ENCODE results near the gene CATSPER4.
A peak's percentile ranks its signal among the peaks of the same experiment; 100 is the strongest.

The CATSPER4 gene

DNA sequence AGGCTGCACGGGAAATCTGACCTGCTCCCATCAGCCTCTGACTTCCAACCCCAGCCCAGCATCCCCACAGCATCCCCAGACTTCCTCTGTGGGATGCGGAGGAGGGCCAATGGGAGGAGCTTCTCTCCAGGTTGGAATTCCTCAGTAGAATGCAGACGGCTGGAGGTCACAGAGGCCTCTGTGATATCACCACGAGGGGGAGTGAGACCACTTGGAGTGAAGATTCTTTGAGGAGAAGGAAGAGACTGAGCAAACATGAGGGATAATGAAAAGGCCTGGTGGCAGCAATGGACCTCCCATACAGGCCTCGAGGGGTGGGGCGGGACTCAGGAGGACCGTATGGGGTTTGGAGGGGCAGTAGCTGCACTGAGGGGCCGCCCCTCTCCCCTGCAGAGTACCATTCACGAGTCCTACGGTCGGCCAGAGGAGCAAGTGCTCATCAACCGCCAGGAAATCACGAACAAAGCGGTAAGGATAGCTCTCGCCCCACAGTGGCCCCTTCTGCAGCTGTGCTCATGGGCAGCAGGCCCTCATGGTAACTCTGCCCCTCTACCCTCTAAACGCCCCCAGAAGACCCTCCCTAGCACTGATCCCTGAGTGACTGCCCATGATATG lies at the start of gene CATSPER4:
TSS of gene CATSPER4 (plus strand) at position 230 of the 615 bp plus-strand sequence. CDS start at position 256, 26 bp downstream.
- Mint-ChIP-seq H3K9me3 (no peaks in the 10 kb centered on the region), H3K27ac (peak within 1 kb of the TSS in 2 of 3 experiments; percentile 51 to 61), H3K27me3 (ENCODE audit: low read depth) (no peaks in the 10 kb centered on the region), H3K36me3 (ENCODE audit: low read depth) (no peaks in the 10 kb centered on the region), H3K4me1 (peaks cover 7% of the 10 kb centered on the region), H3K4me3 (no peak within 1 kb of the TSS)
- TF ChIP-seq, protein P1, sequence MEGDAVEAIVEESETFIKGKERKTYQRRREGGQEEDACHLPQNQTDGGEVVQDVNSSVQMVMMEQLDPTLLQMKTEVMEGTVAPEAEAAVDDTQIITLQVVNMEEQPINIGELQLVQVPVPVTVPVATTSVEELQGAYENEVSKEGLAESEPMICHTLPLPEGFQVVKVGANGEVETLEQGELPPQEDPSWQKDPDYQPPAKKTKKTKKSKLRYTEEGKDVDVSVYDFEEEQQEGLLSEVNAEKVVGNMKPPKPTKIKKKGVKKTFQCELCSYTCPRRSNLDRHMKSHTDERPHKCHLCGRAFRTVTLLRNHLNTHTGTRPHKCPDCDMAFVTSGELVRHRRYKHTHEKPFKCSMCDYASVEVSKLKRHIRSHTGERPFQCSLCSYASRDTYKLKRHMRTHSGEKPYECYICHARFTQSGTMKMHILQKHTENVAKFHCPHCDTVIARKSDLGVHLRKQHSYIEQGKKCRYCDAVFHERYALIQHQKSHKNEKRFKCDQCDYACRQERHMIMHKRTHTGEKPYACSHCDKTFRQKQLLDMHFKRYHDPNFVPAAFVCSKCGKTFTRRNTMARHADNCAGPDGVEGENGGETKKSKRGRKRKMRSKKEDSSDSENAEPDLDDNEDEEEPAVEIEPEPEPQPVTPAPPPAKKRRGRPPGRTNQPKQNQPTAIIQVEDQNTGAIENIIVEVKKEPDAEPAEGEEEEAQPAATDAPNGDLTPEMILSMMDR (IDR thresholded peaks at IDR 0.05; ENCODE audit: unreplicated experiment in 3 of 3): peak in 2 of 3 experiments; percentile 9 to 38

DNA sequence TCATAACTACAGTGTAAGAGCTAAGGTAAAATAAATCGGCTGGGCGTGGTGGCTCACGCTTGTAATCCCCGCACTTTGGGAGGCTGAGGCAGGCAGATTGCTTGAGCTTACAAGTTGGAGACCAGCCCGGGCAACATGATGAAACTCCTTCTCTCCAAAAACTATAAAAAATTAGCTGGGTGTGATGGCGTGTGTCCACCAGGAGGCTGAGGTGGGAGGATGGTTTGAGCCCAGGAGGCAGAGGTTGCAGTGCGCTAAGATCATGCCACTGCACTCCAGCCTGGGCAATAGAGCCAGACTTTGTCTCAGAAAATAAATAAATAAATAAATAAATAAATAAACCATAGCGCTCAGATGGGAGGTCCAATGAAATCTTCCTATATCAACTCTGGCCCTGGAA lies 48.2 kb upstream of the CATSPER4 start:
- no peaks in the 10 kb centered on the region for H3K36me3 Mint-ChIP-seq (ENCODE audit: low read depth)
- TF ChIP-seq, protein P1 (IDR thresholded peaks at IDR 0.05; ENCODE audit: unreplicated experiment in 3 of 3): no peak
- H3K27ac Mint-ChIP-seq: no peak overlapping the region
- no peaks in the 10 kb centered on the region for H3K9me3 Mint-ChIP-seq
- peaks cover 8% of the 10 kb centered on the region for H3K27me3 Mint-ChIP-seq (ENCODE audit: low read depth)
- no peak overlapping the region for H3K4me3 Mint-ChIP-seq
- H3K4me1 Mint-ChIP-seq: no peaks in the 10 kb centered on the region

DNA sequence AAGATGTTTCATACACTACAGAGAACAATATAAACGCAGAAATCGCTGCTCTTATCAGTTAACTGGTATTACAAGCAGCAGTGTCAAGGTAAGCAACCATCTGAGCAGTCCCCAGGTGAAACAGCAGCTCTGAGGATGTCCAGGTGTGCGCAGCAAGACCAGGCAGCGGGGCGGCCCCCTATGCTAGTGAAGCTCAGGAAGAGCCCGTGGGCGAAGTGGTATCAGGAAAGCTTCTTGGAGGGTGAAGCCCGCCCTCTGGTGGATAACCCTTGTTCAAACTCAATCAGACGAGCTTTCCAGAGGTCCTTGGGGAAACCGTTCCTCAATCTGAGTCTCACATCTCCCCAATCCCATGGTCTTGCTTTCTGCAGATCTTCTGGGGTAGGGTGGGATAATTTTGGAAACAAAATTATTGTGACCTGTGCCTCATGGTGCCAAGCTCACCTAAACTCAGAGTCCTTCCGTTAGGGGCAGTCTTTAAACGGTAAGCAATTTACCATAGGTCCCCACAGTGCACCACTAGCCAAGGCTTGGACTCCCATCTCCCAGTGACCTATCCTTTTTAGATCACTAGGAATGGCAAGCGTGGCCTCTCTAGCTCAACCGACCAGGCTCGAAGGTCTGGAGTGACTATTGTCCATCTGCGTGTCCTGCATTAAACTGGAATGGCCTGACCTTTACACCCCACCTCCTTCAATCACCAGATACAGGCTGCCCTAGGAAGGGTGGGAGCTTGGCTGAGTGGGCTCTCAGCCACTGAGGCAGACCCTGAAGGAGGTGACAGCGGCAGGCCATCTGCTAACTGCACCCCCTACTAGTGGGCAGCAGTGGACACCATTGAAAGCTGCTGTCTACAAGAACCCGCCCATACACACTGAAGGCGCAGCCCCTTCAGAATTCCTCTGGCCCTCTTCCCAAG lies 45.1 kb upstream of the CATSPER4 start:
- Mint-ChIP-seq H3K4me3 (no peak overlapping the region), H3K9me3 (no peaks in the 10 kb centered on the region), H3K27ac (no peak overlapping the region), H3K27me3 (ENCODE audit: low read depth) (peaks cover 13% of the 10 kb centered on the region), H3K36me3 (ENCODE audit: low read depth) (no peaks in the 10 kb centered on the region), H3K4me1 (no peaks in the 10 kb centered on the region)
- TF ChIP-seq, protein P1 (IDR thresholded peaks at IDR 0.05; ENCODE audit: unreplicated experiment in 3 of 3): peak; percentile 71 to 78 (median 75)

DNA sequence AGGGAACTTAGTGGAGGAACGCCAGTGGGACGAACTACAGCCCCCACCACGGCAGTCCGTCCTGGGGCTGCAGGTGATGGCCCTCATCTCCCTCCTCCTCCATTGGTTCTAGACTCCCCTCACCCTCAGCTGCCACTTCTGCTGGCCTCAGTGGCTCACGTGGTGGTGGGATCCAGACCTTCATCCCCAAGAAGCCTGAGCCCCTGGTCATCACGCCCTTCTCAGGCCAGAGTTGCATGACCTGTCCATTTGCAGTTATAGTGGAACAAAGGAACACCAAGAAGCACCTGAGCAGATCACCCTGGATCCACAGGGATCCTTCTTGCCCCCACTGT lies 44.5 kb upstream of the CATSPER4 start:
- TF ChIP-seq, protein P1 (IDR thresholded peaks at IDR 0.05; ENCODE audit: unreplicated experiment in 3 of 3): no peak
- Mint-ChIP-seq H3K4me1 (no peaks in the 10 kb centered on the region), H3K9me3 (no peaks in the 10 kb centered on the region), H3K4me3 (no peak overlapping the region), H3K27me3 (ENCODE audit: low read depth) (peaks cover 13% of the 10 kb centered on the region), H3K27ac (no peak overlapping the region), H3K36me3 (ENCODE audit: low read depth) (no peaks in the 10 kb centered on the region)

DNA sequence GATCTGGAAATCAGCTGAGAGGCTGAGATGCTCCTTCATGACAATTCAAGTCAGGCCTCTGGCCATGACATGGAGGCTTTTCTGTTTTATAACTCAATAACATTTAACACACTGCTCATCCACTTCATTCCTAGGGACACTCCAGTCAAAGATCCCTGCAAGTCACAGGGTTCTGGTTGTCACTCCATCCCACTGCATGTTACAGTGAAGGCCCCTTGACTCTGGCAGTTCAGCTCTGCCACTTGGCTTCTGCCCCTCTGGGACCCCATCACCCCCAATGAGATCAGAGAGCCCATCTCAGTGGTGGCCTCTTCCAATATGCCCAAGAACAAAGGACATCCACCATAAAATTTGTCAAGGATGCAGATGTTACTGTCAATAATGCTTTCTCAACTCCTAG lies 41.5 kb upstream of the CATSPER4 start:
- Mint-ChIP-seq H3K36me3 (ENCODE audit: low read depth) (no peaks in the 10 kb centered on the region), H3K4me3 (no peak overlapping the region), H3K9me3 (no peaks in the 10 kb centered on the region), H3K27ac (no peak overlapping the region), H3K27me3 (ENCODE audit: low read depth) (peaks cover 17% of the 10 kb centered on the region), H3K4me1 (no peaks in the 10 kb centered on the region)
- TF ChIP-seq, protein P1 (IDR thresholded peaks at IDR 0.05; ENCODE audit: unreplicated experiment in 3 of 3): no peak
